Measurements from ENCODE around the gene UGT1A1.
"Not testable (repeated sequence)": the region's sequence is repeated elsewhere in the genome, so short reads cannot be mapped to it uniquely, and the experiment has no call there.

UGT1A1 gene

GRCh38 chr2:233760043-233760442 lies at the start of gene UGT1A1:
Gene UGT1A1, plus strand, starts transcription at chr2:233760270. Its CDS starts 18 bp downstream, at chr2:233760288.
- FAIRE-seq = no peak

DNA sequence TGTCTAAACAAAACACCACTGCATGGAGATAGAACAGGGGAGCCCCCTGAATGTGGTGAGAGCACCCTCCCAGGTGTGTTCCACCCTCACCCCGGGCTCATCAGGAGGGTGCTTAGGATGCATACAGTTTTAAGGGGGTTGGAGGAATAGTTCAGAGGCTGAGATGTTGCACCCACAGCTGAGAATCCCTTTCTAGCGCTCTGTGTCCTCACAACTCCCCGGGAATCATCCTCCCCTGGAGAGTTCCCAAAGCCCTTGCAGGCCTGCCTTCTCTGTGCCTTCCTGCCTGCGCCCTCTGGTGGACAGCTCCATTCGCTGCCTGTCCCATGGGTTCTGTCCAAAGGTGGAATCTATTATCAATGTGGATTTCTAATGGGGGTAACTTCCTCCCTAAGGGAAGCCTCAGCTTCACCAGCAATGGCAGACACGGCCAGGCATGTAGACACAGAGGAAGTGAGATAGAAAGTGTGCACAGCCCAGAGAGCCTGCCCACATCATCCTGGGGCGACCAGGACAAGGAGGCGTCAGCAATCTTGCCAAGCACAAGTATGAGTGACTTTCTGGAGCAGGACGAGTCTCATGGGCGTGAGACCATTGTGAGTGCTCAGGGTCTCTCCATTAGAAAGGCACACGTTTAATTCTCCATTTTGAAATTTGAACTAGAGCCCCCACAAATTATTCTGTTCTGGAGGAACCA lies 48.6 kb upstream of the UGT1A1 start:
- no peak for FAIRE-seq

- FAIRE-seq = no peak
Measured at GRCh38 chr2:233712611-233713261, 47.3 kb upstream of the UGT1A1 start, which contains the start of gene UGT1A5. Gene UGT1A5, plus strand, starts transcription at chr2:233712907. Its CDS starts 85 bp downstream, at chr2:233712992.

GRCh38 chr2:233713262-233713615 lies 46.8 kb upstream of the UGT1A1 start:
- no peak for FAIRE-seq

GRCh38 chr2:233714121-233714520 lies 45.9 kb upstream of the UGT1A1 start:
- no peak for FAIRE-seq

GRCh38 chr2:233718552-233718951 lies 41.5 kb upstream of the UGT1A1 start, which contains the start of gene UGT1A4:
Gene UGT1A4, plus strand, starts transcription at chr2:233718736. Its CDS starts 85 bp downstream, at chr2:233718821.
- no peak for FAIRE-seq

- no peak for FAIRE-seq
Measured at GRCh38 chr2:233728723-233729301, 31.3 kb upstream of the UGT1A1 start, which contains the start of gene UGT1A3. Gene UGT1A3, plus strand, starts transcription at chr2:233729042. Its CDS starts 85 bp downstream, at chr2:233729127.

DNA sequence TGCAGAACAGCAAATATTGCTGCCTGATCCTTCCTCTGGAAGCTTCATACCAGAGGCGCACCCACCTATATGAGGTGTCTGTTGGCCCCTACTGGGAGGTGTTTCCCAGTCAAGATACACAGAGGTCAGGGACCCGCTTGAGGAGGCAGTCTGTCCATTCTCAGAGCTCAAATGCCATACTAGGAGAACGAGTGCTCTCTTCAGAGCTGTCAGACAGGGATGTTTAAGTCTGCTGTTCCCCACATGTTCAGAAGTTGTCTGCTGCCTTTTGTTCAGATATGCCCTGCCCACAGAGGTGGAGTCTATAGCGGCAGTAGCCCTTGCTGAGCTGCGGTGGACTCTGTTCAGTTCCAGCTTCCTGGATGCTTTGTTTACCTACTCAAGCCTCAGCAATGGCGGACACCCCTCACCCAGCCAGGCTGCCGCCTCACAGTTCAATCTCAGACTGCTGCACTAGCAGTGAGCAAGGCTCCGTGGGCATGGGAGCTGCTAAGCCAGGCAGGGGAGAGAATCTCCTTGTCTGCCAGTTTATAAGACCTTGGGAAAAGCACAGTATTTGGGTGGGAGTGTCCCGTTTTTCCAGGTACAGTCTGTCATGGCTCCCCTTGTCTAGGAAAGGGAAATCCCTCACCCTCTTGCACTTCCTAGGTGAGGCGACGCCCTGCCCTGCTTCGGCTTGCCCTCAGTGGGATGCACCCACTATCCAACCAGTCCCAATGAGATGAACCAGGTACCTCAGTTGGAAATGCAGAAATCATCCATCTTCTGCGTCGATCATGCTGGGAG lies 23.0 kb upstream of the UGT1A1 start:
- FAIRE-seq = not testable (repeated sequence)

DNA sequence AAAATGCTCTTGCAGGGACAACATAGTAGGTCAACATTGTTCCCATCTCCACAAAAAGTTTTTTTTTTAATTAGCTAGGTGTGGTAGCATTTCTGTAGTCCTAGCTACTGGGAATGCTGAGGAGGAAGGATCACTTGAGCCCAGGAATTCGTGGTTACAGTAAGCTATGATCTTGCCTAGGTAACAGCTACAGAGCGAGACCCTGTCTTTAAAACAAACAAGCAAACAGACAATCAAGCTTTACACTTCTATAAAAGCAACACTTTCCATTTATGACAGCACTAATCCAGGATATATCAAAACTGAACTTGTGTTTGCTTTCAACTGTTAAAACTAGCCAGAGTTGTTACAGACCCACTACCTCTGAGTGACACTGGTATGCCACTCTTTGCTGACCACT lies 19.2 kb upstream of the UGT1A1 start:
- FAIRE-seq = no peak

DNA sequence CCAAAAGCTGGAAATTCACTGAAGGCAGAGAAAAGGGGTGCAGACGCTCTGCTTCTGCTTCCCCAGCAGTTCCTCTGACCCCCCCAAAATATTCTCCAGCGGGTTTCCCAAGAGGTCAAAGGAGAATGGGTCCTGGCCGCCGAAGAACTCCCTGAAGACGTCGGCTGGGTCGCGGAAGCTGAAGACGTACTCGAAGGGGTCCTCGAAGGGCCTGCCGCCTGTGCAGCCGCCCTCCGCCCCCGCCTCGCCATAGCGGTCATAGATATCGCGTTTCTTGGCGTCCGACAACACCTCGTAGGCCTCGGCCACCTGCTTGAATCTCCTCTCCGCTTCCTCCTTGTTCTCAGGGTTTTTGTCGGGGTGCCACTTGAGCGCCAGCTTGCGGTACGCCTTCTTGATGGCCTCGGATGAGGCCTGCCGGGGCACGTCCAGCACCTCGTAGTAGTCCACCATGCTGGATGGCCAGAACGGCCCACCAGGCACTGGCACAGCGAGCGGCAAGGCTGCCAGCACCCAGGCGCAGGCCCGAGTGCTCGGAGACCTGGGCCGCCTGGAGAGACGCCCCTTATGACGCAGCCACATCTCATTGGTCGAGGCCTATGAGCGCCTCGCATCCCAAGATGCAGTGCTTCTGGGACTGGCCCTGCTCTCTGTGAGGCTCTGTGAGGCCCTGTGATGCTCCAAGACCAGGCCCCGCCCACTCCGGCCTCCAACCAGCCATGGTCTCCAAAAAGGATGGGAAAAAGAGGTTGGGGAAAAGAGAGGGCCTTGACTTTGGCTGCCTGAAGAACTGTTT lies 16.4 kb upstream of the UGT1A1 start:
- no peak for FAIRE-seq

DNA sequence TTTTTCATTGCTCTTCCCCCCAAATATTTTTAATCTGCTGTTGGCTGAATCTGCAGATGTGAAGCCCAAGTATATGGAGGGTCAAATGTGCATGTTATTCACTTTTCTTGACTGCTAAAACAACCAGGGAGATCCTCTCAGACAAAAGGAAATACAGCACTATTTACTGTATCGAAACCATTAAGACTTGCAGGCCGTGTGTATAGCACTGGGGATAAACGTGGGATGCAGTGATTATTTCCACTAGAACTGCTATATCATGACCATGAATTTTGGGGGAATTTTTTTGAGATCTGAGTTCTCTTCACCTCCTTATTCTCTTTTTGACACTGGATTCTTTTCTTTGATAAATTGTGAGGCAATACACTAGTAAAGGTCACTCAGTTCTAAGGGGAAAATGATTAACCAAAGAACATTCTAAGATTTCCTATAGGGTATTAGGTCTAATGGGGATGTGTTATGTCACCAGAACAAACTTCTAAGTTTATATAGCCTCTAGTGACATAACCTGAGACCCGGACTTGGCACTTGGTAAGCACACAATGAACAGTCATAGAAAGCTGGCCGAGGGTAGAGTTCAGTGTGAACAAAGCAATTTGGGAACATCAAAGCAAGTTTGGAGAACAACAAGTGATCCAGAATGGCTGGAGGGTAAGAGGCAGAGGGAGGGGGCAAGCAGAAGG lies 14.9 kb upstream of the UGT1A1 start:
- FAIRE-seq = no peak

GRCh38 chr2:233745838-233746237 lies 14.2 kb upstream of the UGT1A1 start:
- FAIRE-seq = not testable (repeated sequence)

DNA sequence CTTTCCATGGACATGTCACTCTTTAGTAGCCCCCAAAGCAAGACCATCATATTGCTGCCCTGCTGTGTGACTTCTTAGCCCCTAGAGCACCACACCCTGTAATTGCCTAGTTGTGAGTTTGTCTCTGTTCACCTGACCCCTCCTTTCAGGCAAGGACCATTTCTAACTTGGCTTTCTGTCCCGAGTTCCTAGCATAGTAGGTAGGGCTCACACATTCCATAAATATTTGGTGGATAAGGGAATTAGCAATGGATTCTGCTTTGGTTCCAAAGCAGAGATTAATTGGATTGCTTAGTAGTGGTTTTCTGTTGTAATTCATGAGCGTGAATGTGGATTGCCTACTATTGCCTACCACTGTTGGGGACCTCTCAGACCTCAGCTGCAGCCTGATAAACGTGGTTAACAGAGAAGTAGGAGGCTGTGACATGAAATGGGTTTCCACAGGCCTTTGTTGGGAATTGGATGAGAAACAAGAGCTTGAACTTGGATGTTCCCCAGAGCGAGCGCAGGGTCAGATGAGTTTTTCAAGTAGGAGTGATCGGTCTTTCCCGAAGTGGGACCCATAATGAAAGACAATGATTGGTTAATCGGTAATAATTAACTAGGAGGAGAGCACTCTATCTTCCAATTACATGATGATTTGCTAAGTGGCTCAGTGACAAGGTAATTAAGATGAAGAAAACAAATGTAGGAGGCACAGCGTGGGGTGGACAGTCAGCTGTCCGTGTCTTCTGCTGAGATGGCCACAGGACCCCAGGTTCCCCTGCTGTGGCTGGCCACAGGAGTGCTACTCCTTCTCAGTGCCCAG lies 13.4 kb upstream of the UGT1A1 start:
- no peak for FAIRE-seq

GRCh38 chr2:233747283-233747544 lies 12.9 kb upstream of the UGT1A1 start:
- no peak for FAIRE-seq

GRCh38 chr2:233750689-233751088 lies 9.4 kb upstream of the UGT1A1 start:
- FAIRE-seq = not testable (repeated sequence)

- FAIRE-seq = not testable (repeated sequence)
Measured at GRCh38 chr2:233751212-233752009, 8.7 kb upstream of the UGT1A1 start.

- FAIRE-seq = no peak
Measured at GRCh38 chr2:233754872-233755611, 5.0 kb upstream of the UGT1A1 start.

GRCh38 chr2:233756429-233757081 lies 3.5 kb upstream of the UGT1A1 start:
- FAIRE-seq = no peak

DNA sequence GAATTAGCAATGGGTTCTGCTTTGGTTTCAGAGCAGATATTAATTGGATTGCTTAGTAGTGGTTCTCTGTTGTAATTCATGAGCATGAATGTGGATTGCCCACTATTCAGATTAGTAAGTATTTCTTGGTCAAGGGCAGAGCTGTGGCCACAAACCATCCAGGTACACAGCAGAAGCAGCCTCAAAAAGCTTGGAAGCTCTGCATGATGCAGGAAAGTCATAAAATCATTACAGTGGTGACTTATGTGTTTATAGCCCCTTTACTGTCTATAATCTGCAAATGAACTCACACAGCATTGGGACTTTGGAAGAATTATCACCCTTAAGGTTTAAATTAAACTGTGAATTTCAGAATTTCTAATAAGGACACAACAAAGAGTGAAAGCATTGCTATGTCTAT lies 1.9 kb upstream of the UGT1A1 start:
- no peak for FAIRE-seq

Measured in G401.6 (cell line).